ENCODE measurements around the gene AQP7. TPM values are rescaled to one million over a fixed set of nuclear protein-coding genes. Genes with fewer than 3 reads are reported as not detected.
"Not testable (repeated sequence)": the region's sequence is repeated elsewhere in the genome, so short reads cannot be mapped to it uniquely, and the experiment has no call there.

The AQP7 gene
- total and polyA plus RNA-seq, 3 experiments from 2014 or later = not detected

- no peak for DNase-seq
- Mint-ChIP-seq H3K4me3 (no peak overlapping the region), H3K27ac (peak overlapping the region in 4 of 8 donors; percentile 40 to 76 (median 51)), H3K4me1 (no peaks in the 10 kb centered on the region), H3K36me3 (no peaks in the 10 kb centered on the region), H3K9me3 (no peaks in the 10 kb centered on the region), H3K27me3 (peaks cover 0 to 4% of the 10 kb centered on the region in 2 donors)
- no peak overlapping the region for H3K27ac ChIP-seq (ENCODE audit: low read depth, low read length)
- CTCF ChIA-PET = interaction anchor here (1.5 to 4.4 kb wide), 9 partner anchors 11 to 69 kb away, joined by 3 to 64 read pairs (median 15); partner anchors contain the start of genes AQP3 and NOL6
- no peaks in the 10 kb centered on the region for H3K36me3 ChIP-seq (ENCODE audit: insufficient read depth, low read length)
- H3K4me1 ChIP-seq (ENCODE audit: insufficient read depth, low read length) = no peaks in the 10 kb centered on the region
- H3K4me3 ChIP-seq (ENCODE audit: low read length) = no peak overlapping the region
- no peaks in the 10 kb centered on the region for H3K9me3 ChIP-seq (ENCODE audit: low read length)
- no peaks in the 10 kb centered on the region for H3K27me3 ChIP-seq (ENCODE audit: insufficient read depth, low read length, poor library complexity, severe bottlenecking)
- POLR2A ChIA-PET = interaction anchor here (0.6 to 0.7 kb wide), 2 partner anchors 10 to 219 kb away, joined by 3 to 4 read pairs; no protein-coding TSS in a partner anchor
Measured at GRCh38 chr9:33404788-33405362, 2.5 kb upstream of the AQP7 start.

- H3K9me3 ChIP-seq (ENCODE audit: low read length) = no peaks in the 10 kb centered on the region
- POLR2A ChIA-PET = interaction anchor here (0.6 to 1.3 kb wide), 3 partner anchors 49 to 220 kb away, joined by 3 to 4 read pairs (median 4); no protein-coding TSS in a partner anchor
- peak overlapping the region in 5 of 8 donors; percentile 40 to 83 (median 61) for H3K27ac Mint-ChIP-seq
Measured at GRCh38 chr9:33403941-33404787, 1.8 kb upstream of the AQP7 start.

GRCh38 chr9:33401809-33402208 is 559 bp downstream of the AQP7 start:
- H3K9me3 Mint-ChIP-seq; DNase-seq; H3K27ac ChIP-seq (ENCODE audit: low read depth, low read length); H3K36me3 Mint-ChIP-seq; H3K27me3 Mint-ChIP-seq; H3K9me3 ChIP-seq (ENCODE audit: low read length); H3K36me3 ChIP-seq (ENCODE audit: insufficient read depth, low read length); H3K4me1 Mint-ChIP-seq; H3K4me3 ChIP-seq (ENCODE audit: low read length); H3K4me3 Mint-ChIP-seq; H3K27ac Mint-ChIP-seq; H3K27me3 ChIP-seq (ENCODE audit: insufficient read depth, low read length, poor library complexity, severe bottlenecking); POLR2A ChIA-PET; H3K4me1 ChIP-seq (ENCODE audit: insufficient read depth, low read length): not testable (repeated sequence)
- CTCF ChIA-PET = interaction anchor here (4.4 kb wide), 1 partner anchor 64 kb away, joined by 64 read pairs; no protein-coding TSS in a partner anchor

More at GRCh38 chr9:33403941-33404787, 1.8 kb upstream of the AQP7 start:
- no peaks in the 10 kb centered on the region for H3K36me3 ChIP-seq (ENCODE audit: insufficient read depth, low read length)
- CTCF ChIA-PET = interaction anchor here (0.7 to 4.4 kb wide), 12 partner anchors 9 to 69 kb away, joined by 3 to 64 read pairs (median 10); partner anchors contain the start of genes AQP3 and NOL6
- H3K4me1 ChIP-seq (ENCODE audit: insufficient read depth, low read length) = no peaks in the 10 kb centered on the region
- Mint-ChIP-seq H3K4me1 (no peaks in the 10 kb centered on the region), H3K9me3 (no peaks in the 10 kb centered on the region), H3K36me3 (no peaks in the 10 kb centered on the region), H3K4me3 (no peak overlapping the region), H3K27me3 (peaks cover 0 to 4% of the 10 kb centered on the region in 2 donors)
- no peak overlapping the region for H3K27ac ChIP-seq (ENCODE audit: low read depth, low read length)
- no peaks in the 10 kb centered on the region for H3K27me3 ChIP-seq (ENCODE audit: insufficient read depth, low read length, poor library complexity, severe bottlenecking)
- no peak overlapping the region for H3K4me3 ChIP-seq (ENCODE audit: low read length)
- DNase-seq = no peak

GRCh38 chr9:33399047-33399446 is 3.3 kb downstream of the AQP7 start:
- H3K27me3 ChIP-seq (ENCODE audit: insufficient read depth, low read length, poor library complexity, severe bottlenecking); POLR2A ChIA-PET; H3K4me1 ChIP-seq (ENCODE audit: insufficient read depth, low read length); H3K9me3 Mint-ChIP-seq; H3K4me1 Mint-ChIP-seq; H3K9me3 ChIP-seq (ENCODE audit: low read length); H3K36me3 ChIP-seq (ENCODE audit: insufficient read depth, low read length); H3K27me3 Mint-ChIP-seq; H3K4me3 Mint-ChIP-seq; DNase-seq; H3K4me3 ChIP-seq (ENCODE audit: low read length); H3K27ac Mint-ChIP-seq; H3K27ac ChIP-seq (ENCODE audit: low read depth, low read length); H3K36me3 Mint-ChIP-seq: not testable (repeated sequence)
- CTCF ChIA-PET = interaction anchor here (0.9 kb wide), 1 partner anchor 25 kb away, joined by 3 read pairs; no protein-coding TSS in a partner anchor

- H3K36me3 ChIP-seq (ENCODE audit: insufficient read depth, low read length); H3K36me3 Mint-ChIP-seq; H3K4me3 Mint-ChIP-seq; H3K9me3 ChIP-seq (ENCODE audit: low read length); H3K4me1 ChIP-seq (ENCODE audit: insufficient read depth, low read length); H3K4me3 ChIP-seq (ENCODE audit: low read length); POLR2A ChIA-PET; H3K4me1 Mint-ChIP-seq; H3K27me3 ChIP-seq (ENCODE audit: insufficient read depth, low read length, poor library complexity, severe bottlenecking); H3K9me3 Mint-ChIP-seq; H3K27ac ChIP-seq (ENCODE audit: low read depth, low read length); CTCF ChIA-PET; H3K27ac Mint-ChIP-seq; DNase-seq: not testable (repeated sequence)
- peaks cover 4 to 14% of the 10 kb centered on the region in 2 donors for H3K27me3 Mint-ChIP-seq
Measured at GRCh38 chr9:33397801-33398200, 4.6 kb downstream of the AQP7 start.

GRCh38 chr9:33395159-33395879 is 7.0 kb downstream of the AQP7 start:
- H3K36me3 Mint-ChIP-seq = not testable (repeated sequence)

GRCh38 chr9:33393986-33394385 is 8.4 kb downstream of the AQP7 start:
- Mint-ChIP-seq H3K27me3 (peaks cover 4 to 14% of the 10 kb centered on the region in 2 donors), H3K27ac (peak overlapping the region in 1 of 8 donors; percentile 40)
- POLR2A ChIA-PET; H3K4me1 ChIP-seq (ENCODE audit: insufficient read depth, low read length); H3K36me3 ChIP-seq (ENCODE audit: insufficient read depth, low read length); H3K9me3 Mint-ChIP-seq; H3K9me3 ChIP-seq (ENCODE audit: low read length); H3K4me3 ChIP-seq (ENCODE audit: low read length); H3K4me1 Mint-ChIP-seq; H3K36me3 Mint-ChIP-seq; H3K27me3 ChIP-seq (ENCODE audit: insufficient read depth, low read length, poor library complexity, severe bottlenecking); H3K4me3 Mint-ChIP-seq; DNase-seq; H3K27ac ChIP-seq (ENCODE audit: low read depth, low read length): not testable (repeated sequence)
- CTCF ChIA-PET = interaction anchor here (0.9 kb wide), 1 partner anchor 19 kb away, joined by 3 read pairs; no protein-coding TSS in a partner anchor

More at GRCh38 chr9:33395159-33395879, 7.0 kb downstream of the AQP7 start:
- H3K27me3 Mint-ChIP-seq = peaks cover 4 to 14% of the 10 kb centered on the region in 2 donors
- H3K27ac ChIP-seq (ENCODE audit: low read depth, low read length); H3K9me3 Mint-ChIP-seq; H3K4me1 Mint-ChIP-seq; H3K4me3 ChIP-seq (ENCODE audit: low read length); H3K4me1 ChIP-seq (ENCODE audit: insufficient read depth, low read length); DNase-seq; POLR2A ChIA-PET; H3K36me3 ChIP-seq (ENCODE audit: insufficient read depth, low read length); CTCF ChIA-PET; H3K27me3 ChIP-seq (ENCODE audit: insufficient read depth, low read length, poor library complexity, severe bottlenecking); H3K9me3 ChIP-seq (ENCODE audit: low read length); H3K27ac Mint-ChIP-seq; H3K4me3 Mint-ChIP-seq: not testable (repeated sequence)

Data from CD8-positive, alpha-beta memory T cell (primary cell).